GM19328 (cell line): Measurements from ENCODE around the gene GATA6.
"Not testable (repeated sequence)": the region's sequence is repeated elsewhere in the genome, so short reads cannot be mapped to it uniquely, and the experiment has no call there.

Experiments
- ATAC-seq: cut with Tn5 transposase; IDR thresholded peaks from one replicate; pipeline ENCODE4 v1.9.1; 2021; ENCODE audit warnings: mild to moderate bottlenecking, moderate library complexity; ENCODE audit not compliant: unreplicated experiment

Gene GATA6

DNA sequence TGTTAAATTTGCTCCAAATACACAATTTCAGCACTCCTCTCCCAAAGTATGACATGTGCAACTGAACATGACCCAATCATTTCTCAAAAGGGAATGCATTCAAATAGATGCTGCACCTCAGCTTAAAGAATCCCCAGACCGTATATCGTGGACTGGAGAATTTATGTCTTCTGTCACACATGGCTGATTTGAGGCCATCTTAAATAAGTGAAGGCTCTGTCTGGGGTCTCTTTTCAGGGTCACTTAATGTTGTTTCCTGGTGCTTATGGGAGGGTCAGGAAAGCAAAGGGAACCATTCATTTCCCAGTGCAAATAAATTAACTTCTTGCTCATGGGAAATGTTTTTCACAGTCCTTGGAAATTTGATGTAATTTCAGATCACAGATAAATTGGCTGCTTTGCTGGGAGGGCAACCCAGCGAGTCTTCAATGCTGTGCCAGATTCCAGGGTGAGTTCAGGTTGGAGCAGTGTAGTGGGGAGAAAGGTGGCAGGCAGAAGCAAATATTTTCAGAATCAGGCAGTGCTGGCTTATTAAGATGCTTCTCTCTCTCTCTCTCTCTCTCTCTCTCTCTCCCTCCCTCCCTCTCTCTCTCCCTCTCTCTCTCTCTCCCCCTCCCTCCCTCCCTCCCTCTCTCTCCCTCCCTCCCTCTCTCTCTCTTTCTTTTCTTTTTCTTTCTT is 34.3 kb downstream of the GATA6 start:
- no peak for ATAC-seq

DNA sequence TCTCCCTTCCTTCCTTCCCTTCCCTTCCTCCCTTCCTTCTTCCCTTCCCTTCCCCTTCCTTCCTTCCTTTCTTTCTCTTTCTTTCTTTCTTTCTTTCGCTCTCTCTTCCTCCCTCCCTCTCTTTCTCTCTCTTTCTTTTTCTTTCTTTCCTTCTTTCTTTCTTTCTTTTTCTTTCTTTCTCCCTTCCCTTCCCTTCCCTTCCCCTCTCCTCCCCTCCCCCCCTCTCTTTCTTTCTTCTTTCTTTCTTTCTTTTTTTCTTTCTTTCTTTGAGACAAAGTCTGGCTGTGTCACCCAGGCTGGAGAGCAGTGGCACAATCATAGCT is 34.8 kb downstream of the GATA6 start:
- no peak for ATAC-seq

DNA sequence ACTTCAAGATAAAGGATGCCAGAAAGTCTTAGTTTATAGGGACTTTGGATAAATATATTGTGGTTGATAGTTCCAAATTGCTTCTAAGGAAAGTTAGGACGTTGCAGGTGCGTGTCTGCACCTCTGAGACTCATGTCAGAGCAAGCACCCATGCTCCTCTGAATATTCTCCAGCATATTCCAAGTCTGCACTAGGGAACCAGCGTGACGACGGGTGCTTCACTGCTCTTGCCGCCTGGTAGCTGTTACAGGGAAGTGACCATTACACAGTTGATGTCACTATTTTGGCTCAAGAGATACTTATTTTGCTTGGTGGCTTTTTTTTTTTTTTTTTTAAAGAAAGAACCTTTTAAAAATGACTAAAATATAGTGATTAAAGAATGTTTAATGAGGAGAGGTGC is 35.6 kb downstream of the GATA6 start:
- no peak for ATAC-seq

- ATAC-seq = no peak
Measured at GRCh38 chr18:22207021-22207758, 37.8 kb downstream of the GATA6 start.

DNA sequence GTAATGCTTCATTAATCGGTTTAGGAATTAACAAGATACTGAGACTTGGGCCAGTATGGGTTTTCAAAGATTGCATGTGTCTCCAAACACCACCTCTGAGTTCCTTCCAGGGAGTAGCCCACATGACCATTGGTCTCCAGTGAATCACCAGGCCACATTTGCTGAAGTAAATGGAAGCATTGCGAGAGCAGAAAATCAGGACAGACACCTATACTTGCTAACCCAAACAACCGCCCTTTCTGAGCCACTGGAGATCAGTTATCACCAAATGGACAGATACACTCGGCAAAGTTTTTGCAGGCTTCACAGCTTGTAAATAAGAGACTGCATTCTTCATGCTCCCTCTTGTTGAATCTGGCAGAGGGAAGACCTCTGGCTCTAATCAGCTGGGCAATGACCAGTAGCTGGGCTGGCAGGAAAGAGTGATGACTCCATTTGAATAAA is 40.9 kb downstream of the GATA6 start:
- no peak for ATAC-seq

DNA sequence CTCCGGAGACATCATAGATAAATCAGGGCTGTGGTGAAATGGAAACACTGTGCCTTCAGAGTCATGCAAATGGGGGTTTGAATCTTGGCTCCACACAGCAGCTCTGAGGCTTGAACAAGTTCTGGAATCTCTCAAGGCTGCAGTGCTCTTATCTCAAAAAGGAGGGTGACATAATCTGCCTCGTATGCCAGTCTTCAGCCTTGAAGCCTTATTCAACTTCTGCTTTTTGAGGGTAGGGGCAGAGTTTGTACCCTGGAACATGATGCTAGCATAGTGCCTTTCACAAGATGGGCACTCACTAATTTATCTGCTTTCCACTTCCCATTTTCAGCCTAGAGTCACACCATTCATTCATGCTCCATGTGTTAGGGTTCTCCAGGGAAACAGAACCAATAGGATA is 42.3 kb downstream of the GATA6 start:
- ATAC-seq = no peak

- ATAC-seq = no peak
Measured at GRCh38 chr18:22213333-22213973, 44.1 kb downstream of the GATA6 start.

DNA sequence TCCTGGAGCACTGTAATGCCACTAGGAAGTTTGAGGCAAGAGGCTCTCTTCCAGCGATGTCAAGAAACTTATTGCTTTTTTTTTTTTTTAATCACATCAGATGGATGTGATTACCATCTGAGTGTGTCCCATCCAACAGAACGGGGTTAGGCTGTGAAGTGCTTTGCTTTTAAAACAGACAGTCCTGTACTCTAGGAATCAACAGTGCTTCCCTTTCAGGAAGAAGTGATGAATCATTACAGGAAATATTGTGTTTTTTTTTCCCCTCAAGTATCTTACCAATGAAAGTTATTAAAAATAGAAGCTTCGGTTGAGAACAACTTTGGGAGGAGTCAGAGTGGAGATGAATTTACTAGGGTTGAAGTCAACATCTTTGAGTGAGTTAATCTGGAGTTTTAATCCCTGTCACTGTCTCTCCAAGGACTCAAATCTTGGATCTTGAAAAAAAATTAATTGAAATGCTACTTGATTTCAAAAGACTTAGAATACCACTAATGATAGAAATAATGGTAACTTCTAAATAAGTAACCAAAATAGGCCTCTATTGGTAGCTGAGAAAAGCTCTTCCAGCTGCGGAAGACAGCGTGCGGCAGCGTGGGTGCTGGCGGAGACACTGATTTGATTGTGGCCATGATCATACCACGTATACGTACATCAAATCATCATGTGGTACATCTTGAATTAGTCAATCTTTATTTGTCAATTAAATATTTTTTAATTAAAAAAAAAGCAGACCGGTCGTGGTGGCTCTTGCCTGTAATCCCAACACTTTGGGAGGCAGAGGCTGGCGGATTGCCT is 45.5 kb downstream of the GATA6 start:
- ATAC-seq = no peak

GRCh38 chr18:22218835-22219234 is 49.4 kb downstream of the GATA6 start:
- ATAC-seq = no peak

GRCh38 chr18:22219568-22220355 is 50.4 kb downstream of the GATA6 start:
- ATAC-seq = no peak

GRCh38 chr18:22220585-22220984 is 51.2 kb downstream of the GATA6 start:
- not testable (repeated sequence) for ATAC-seq

DNA sequence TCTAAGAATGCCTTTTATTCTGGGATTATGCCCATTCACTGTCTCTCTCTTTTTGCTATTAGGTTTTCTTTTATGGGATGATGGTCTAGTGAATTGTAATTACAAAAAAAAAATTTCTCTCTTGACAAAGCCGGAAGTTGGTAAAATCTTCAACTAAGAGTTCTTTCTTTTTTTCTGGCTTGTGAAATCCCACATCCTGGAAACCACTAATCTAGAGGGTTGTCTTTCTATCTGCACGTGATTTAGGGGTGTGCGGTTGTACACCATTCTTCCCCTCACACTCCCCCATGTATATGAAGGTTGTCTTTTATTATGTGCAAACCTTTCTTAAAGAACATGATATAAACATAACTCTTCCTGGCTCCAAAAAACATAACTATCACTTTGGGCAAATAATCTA is 52.0 kb downstream of the GATA6 start:
- ATAC-seq = no peak

GRCh38 chr18:22223254-22223964 is 54.0 kb downstream of the GATA6 start:
- ATAC-seq = no peak

- no peak for ATAC-seq
Measured at GRCh38 chr18:22223965-22224322, 54.6 kb downstream of the GATA6 start.

DNA sequence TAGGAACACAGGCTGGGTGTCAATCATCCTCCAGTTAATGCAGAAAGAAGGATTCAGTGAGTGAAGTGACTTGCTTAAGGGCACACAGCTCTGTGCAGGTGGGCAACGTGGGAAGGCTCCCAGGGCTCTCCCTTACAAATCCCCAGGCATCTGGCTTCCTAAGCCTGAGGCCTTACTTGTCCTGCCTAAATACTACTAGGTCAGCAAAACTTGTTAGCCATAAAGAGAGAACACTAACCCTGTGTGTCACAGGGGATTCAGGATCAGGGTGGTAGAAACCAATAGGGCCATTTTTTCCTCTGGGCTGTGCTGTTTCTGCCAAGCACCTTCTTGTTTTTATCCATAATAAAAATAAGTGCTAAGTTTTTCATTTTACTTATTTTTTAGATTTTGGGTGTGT is 55.0 kb downstream of the GATA6 start:
- no peak for ATAC-seq

- no peak for ATAC-seq
Measured at GRCh38 chr18:22226801-22227200, 57.4 kb downstream of the GATA6 start.

- no peak for ATAC-seq
Measured at GRCh38 chr18:22228976-22229375, 59.6 kb downstream of the GATA6 start.

DNA sequence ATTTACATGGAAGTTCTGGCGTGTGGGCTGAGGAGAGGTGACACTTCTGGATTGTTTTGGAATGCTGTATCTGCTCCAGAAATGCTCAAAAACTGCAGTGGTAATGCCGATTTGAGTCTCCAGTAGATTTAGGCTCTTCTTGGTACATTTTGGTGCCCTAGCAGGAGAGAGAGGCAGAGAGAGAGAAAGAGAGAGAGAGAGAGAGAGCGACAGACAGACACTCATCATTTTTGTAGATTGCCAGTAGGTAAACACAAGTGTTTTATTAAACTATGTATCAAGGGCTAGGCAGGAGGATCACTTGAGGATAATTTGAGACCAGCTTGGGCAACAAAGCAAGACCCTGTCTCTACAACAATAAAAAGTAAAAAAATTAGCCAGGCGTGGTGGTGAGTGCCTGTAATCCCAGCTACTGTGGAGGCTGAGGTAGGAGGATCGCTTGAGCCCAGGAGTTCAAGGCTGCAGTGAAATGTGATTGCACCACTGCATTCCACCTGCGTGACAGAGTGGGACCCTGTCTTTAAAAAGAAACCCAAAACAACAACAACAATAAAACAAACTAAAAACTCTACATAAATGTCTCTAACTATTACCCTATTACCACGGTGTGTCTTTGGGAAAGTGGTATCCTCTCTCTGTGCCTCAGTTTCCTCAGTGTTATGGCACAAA is 60.2 kb downstream of the GATA6 start:
- ATAC-seq = no peak

DNA sequence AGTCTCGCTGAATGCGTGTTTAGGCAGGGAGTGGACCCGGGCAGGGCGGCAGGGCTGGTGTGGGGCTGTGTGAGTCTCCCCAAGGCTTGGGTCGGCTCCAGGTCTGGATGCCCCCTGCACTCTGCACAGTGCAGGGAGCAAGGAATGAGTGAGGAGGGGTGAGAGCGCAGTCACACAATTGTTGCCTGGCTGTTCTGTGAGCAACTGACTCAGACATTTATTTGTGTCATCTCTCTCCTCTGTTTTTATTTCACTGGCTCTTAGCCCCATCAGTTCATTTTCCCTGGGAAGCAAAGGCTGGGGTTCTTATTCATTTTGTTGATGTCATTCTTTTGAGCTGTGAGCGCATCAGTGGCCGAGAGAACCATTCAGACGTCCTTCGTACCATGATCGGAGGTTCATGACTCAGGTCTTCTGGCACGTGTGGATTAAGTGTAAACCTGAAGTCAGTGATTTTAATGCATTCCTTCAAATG is 61.1 kb downstream of the GATA6 start:
- ATAC-seq = no peak
